K562 (cell line): ENCODE results near the gene NXF1. TPM values are rescaled to one million over a fixed set of nuclear protein-coding genes. Genes with fewer than 3 reads are reported as not detected.
A peak's percentile ranks its signal among the peaks of the same experiment; 100 is the strongest.

ENCODE experiments used
- ATAC-seq: fragments of 200-7000 bp; cut with Tn5 transposase; 3 replicates; pipeline ENCODE4 v1.9.1; 2020; ENCODE audit warnings: moderate library complexity
- BruUV-seq: library from RNA; stranded (reverse); fragments of 400-500 nt; replicated peaks from 2 replicates; lab custom pipeline; 2021; lab: Mats Ljungman, UMichigan
- CTCF ChIA-PET: fragments of 300-600 bp; formaldehyde crosslinking; extraction: SDS; loops from one replicate; lab custom pipeline; 2021; ENCODE audit warnings: low intra/inter-chr PET ratio; lab: Yijun Ruan, JAX
- POLR2A ChIA-PET: fragments of 300-600, 350-650 bp; sonication (Branson Sonifier 250); formaldehyde crosslinking; extraction: SDS; loops from one replicate; lab custom pipeline; 2021; ENCODE audit warnings: antibody characterized with exemption, inconsistent platforms; lab: Yijun Ruan, JAX
- DNase-seq, 4 experiments: peaks; one replicate each; pipeline versions ENCODE4 v3.0.0 to v3.0.0-alpha.2; 2011 to 2018; ENCODE audit warnings: low spot score in 3 of 4, mixed read lengths in 3 of 4; ENCODE audit errors: extremely low read depth in 1 of 4
- FAIRE-seq: peaks from 2 replicates; lab custom pipeline; 2011; peaks lifted over from hg19 to GRCh38; lab: Jason Lieb, UNC
- H2AFZ ChIP-seq: 2 replicates; pipeline ENCODE4 v1.6.0; 2011; ENCODE audit warnings: low read depth, low read length, control low read depth, inconsistent platforms
- H3K27ac ChIP-seq: fragments of 200-600 bp; 3 replicates; pipeline ENCODE4 v1.8.0; 2011; ENCODE audit warnings: low read depth, mild to moderate bottlenecking, control low read depth, inconsistent platforms, low read length, moderate library complexity, mixed read lengths; ENCODE audit errors: extremely low read depth
- H3K27me3 ChIP-seq, 2 experiments: fragments of 300-600 bp in 1 of 2; 2 replicates in 1 of 2; 3 replicates in 1 of 2; pipeline versions ENCODE4 v1.6.0 to v1.8.0; 2011; ENCODE audit warnings: inconsistent platforms in 2 of 2, low read length in 2 of 2, mild to moderate bottlenecking in 1 of 2, mixed read lengths in 1 of 2, moderate library complexity in 1 of 2; ENCODE audit not compliant: control insufficient read depth in 2 of 2, insufficient read depth in 2 of 2
- H3K36me3 ChIP-seq: fragments of 300-600 bp; 3 replicates; pipeline ENCODE4 v1.8.0; 2011; ENCODE audit warnings: mild to moderate bottlenecking, low read length, inconsistent platforms; ENCODE audit not compliant: control insufficient read depth, insufficient read depth
- H3K4me1 ChIP-seq, 2 experiments: fragments of 200-600 bp in 1 of 2; replicated peaks in 1 of 2; 2 replicates in 1 of 2; 3 replicates in 1 of 2; pipeline versions ENCODE4 v1.5.1 to v1.8.0; 2011; ENCODE audit warnings: inconsistent platforms in 2 of 2, low read length in 2 of 2, mild to moderate bottlenecking in 1 of 2, mixed read lengths in 1 of 2, moderate library complexity in 1 of 2; ENCODE audit not compliant: control insufficient read depth in 2 of 2, insufficient read depth in 2 of 2
- H3K4me2 ChIP-seq: 2 replicates; pipeline ENCODE4 v1.6.1; 2011; ENCODE audit warnings: low read length, control low read depth, inconsistent platforms, mixed read lengths; ENCODE audit not compliant: insufficient read depth
- H3K4me3 ChIP-seq: fragments of 200-600 bp; sonication (generic), shearing (Covaris generic); 2 replicates; pipeline ENCODE4 v1.5.1; 2016; ENCODE audit warnings: control low read depth, inconsistent platforms
- H3K79me2 ChIP-seq: fragments of 200-600 bp; 3 replicates; pipeline ENCODE4 v1.8.0; 2011; ENCODE audit warnings: low read length, inconsistent platforms; ENCODE audit not compliant: control insufficient read depth, insufficient read depth
- H3K9ac ChIP-seq, 2 experiments: 2 replicates each; pipeline versions ENCODE4 v1.6.0 to v1.6.1; 2011; ENCODE audit warnings: low read depth in 2 of 2, low read length in 2 of 2, control low read depth in 1 of 2, inconsistent platforms in 1 of 2, mild to moderate bottlenecking in 1 of 2, mixed read lengths in 1 of 2; ENCODE audit not compliant: insufficient read depth in 1 of 2
- H3K9me1 ChIP-seq: one replicate; pipeline ENCODE4 v1.6.0; 2011; ENCODE audit warnings: inconsistent platforms, mild to moderate bottlenecking, low read length, moderate library complexity; ENCODE audit not compliant: control insufficient read depth, insufficient read depth
- H3K9me3 ChIP-seq: replicated peaks from 2 replicates; pipeline ENCODE4 v1.5.1; 2011; ENCODE audit warnings: low read depth, low read length, inconsistent platforms; ENCODE audit not compliant: control insufficient read depth, insufficient read depth
- H4K20me1 ChIP-seq: replicated peaks from 2 replicates; pipeline ENCODE4 v1.6.1; 2011; ENCODE audit warnings: low read length, inconsistent platforms, mixed read lengths; ENCODE audit not compliant: control insufficient read depth, insufficient read depth
- EWSR1 ChIP-seq: fragments of 450-650 bp; IDR thresholded peaks from 2 replicates; pipeline ENCODE4 v1.6.1; 2018; ENCODE audit warnings: borderline replicate concordance, mild to moderate bottlenecking, low read depth, moderate library complexity; ENCODE audit not compliant: partially characterized antibody
- FOSL1 ChIP-seq: fragments of 200-800 bp; sonication (Bioruptor generic); conservative IDR thresholded peaks from 2 replicates; pipeline ENCODE4 v1.6.1; 2016; ENCODE audit warnings: missing genetic modification characterization, missing compliant biosample characterization
- MCM7 ChIP-seq, 2 experiments: fragments of 450-650 bp; IDR thresholded peaks; 2 replicates each; pipeline ENCODE4 v1.6.1; 2016 to 2018
- PML ChIP-seq: IDR thresholded peaks from 2 replicates; pipeline ENCODE4 v1.6.1; 2012; ENCODE audit warnings: low read length, inconsistent platforms
- POLR3G ChIP-seq: IDR thresholded peaks from 2 replicates; pipeline ENCODE4 v1.6.1; 2011; ENCODE audit not compliant: insufficient read length, insufficient replicate concordance; ENCODE audit errors: extremely low read depth
- PTRF ChIP-seq: fragments of 450-650 bp; IDR thresholded peaks from 2 replicates; pipeline ENCODE4 v1.6.1; 2016; ENCODE audit warnings: mild to moderate bottlenecking, missing genetic modification characterization, missing compliant biosample characterization
- RBM39 ChIP-seq: fragments of 200-400 bp; formaldehyde crosslinking; optimal IDR thresholded peaks from 2 replicates; pipeline ENCODE3; 2018; ENCODE audit warnings: low read depth, low read length
- SAP30 ChIP-seq: fragments of 200-600 bp; sonication (generic); IDR thresholded peaks from 2 replicates; pipeline ENCODE4 v1.6.1; 2012; ENCODE audit warnings: borderline replicate concordance, low read depth, mild to moderate bottlenecking, moderate library complexity, low read length, control low read depth, inconsistent platforms; ENCODE audit not compliant: insufficient read depth, poor library complexity, severe bottlenecking
- SIN3B ChIP-seq: fragments of 450-650 bp; IDR thresholded peaks from 2 replicates; pipeline ENCODE4 v1.6.1; 2017; ENCODE audit warnings: low read depth, mild to moderate bottlenecking, moderate library complexity
- SREBF2 ChIP-seq: sonication (generic); formaldehyde crosslinking; IDR thresholded peaks from 2 replicates; pipeline ENCODE4 v1.4.0; 2020; ENCODE audit warnings: mild to moderate bottlenecking, missing genetic modification reagents
- STAT5A ChIP-seq: IDR thresholded peaks from 2 replicates; pipeline ENCODE4 v1.6.1; 2012; ENCODE audit warnings: low read length, inconsistent platforms, borderline replicate concordance
- THRAP3 ChIP-seq: fragments of 450-650 bp; IDR thresholded peaks from 2 replicates; pipeline ENCODE4 v1.6.1; 2016; ENCODE audit warnings: mild to moderate bottlenecking, inconsistent platforms, borderline replicate concordance
- ZC3H11A ChIP-seq: IDR thresholded peaks from 2 replicates; pipeline ENCODE4 v1.6.1; 2012; ENCODE audit warnings: low read depth, low read length, improper control_type of control experiment
- ZKSCAN8 ChIP-seq: fragments of 200-800 bp; sonication (Bioruptor generic); IDR thresholded peaks from 2 replicates; pipeline ENCODE4 v1.6.1; 2016; ENCODE audit warnings: missing genetic modification characterization, missing compliant biosample characterization
- ZNF165 ChIP-seq: fragments of 250-450 bp; sonication (Bioruptor Pico); IDR thresholded peaks from 2 replicates; pipeline ENCODE4 v1.4.0; 2020; ENCODE audit warnings: borderline replicate concordance
- WGBS: fragments of 100-300 bp; shearing (Covaris generic); methylation state at CpG from one replicate; pipeline ENCODE4 v1.1.6; 2016; ENCODE audit warnings: low coverage, mixed read lengths; ENCODE audit not compliant: insufficient coverage; ENCODE audit errors: missing lambda C conversion rate; 5-methylcytosine and 5-hydroxymethylcytosine counted together
- in situ Hi-C: fragments of 300-500 bp; cut with MboI; formaldehyde crosslinking; loops from 4 replicates; pipeline ENCODE4 v1.15.0; 2018; ENCODE audit warnings: inconsistent platforms, mixed read lengths
- intact Hi-C: fragments of 100-400 bp; cut with micrococcal nuclease; formaldehyde crosslinking; loops from 2 replicates; pipeline ENCODE4 v1.14.2; 2022
- polyA plus RNA-seq, 8 experiments: library from polyadenylated mRNA; depleted of rRNA in 4 of 8; stranded (reverse) in 5 of 8; unstranded in 3 of 8; fragments of >200 nt; fragmentation: Nextera tagmentation in 2 of 8; fragmentation: Illumina TruSeq in 1 of 8; extraction: Ambion mirVana in 2 of 8; extraction: Trizol in 1 of 8; gene quantifications; 2 replicates each; pipeline versions ENCODE4 v1.2.1 to v1.2.3, GENCODE V29; 2011 to 2014; ENCODE audit warnings: inconsistent platforms in 1 of 8, missing spikeins in 1 of 8
- total RNA-seq, 7 experiments: library from RNA; depleted of rRNA in 6 of 7; stranded (reverse); fragments of >200 nt in 6 of 7; fragmentation: Illumina TruSeq in 2 of 7; extraction: Trizol in 2 of 7; gene quantifications; 2 replicates each; pipeline versions ENCODE4 v1.2.1 to v1.2.3, GENCODE V29; 2011 to 2021; ENCODE audit warnings: low replicate concordance in 1 of 7
- TF ChIP-seq, protein P1 (sequence below): fragments of 450-650 bp; IDR thresholded peaks from 2 replicates; pipeline ENCODE4 v1.6.1; 2018; ENCODE audit not compliant: partially characterized antibody
- TF ChIP-seq, protein P2 (sequence below): sonication (generic); formaldehyde crosslinking; IDR thresholded peaks from 2 replicates; pipeline ENCODE4 v1.8.1; 2023; ENCODE audit warnings: mild to moderate bottlenecking, missing genetic modification reagents

Gene NXF1
- total and polyA plus RNA-seq, 9 of the 15 experiments (the other 6 are each of a cell fraction or from before 2014, with no cell fraction given), result 18.1 to 98.3 (median 35.8) TPM

DNA sequence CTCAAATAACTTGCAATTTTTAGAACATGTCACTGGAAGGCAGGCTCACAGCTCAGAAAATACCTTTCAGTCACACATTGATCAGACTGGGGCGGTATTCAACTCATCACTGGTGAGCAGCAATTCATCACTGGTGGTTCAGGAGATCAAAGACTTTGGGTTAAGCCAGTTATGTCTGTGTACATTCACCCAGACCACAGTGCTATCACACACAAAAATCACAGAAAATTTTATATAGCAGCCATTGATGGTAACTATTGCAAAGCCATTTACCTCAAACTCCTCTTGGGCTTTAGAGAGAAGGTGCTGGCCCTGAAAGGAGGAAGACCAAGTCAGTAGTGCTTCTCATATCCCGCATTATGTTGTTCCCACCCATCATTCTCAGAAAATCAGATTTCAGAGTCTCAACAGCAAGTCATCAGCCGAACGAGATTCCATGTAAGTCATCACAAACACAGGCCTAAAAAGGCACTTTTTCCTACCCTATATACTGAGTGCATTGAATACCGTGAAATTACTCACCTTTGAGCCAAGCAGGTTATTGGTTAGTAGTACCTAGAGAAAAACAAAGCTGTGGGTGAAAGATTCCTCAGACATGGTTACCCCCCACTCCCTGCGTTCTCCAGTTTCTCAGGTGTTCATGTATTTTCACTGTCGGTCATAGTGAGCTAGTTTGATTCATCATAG is 48.2 kb upstream of the NXF1 start:
- FAIRE-seq (no peak), DNase-seq (peak in 1 of 4 experiments; percentile 14), ATAC-seq (no peak)
- Histone ChIP-seq H4K20me1 (peaks cover 44% of the 10 kb centered on the region), H3K4me2 (peak overlapping the region; percentile 99), H3K36me3 (peaks cover 50% of the 10 kb centered on the region), H3K9ac (peak overlapping the region; percentile 92 to 96), H2AFZ (no peak overlapping the region), H3K9me3 (no peaks in the 10 kb centered on the region), H3K27ac (peak overlapping the region; percentile 92), H3K4me1 (peaks cover 0 to 14% of the 10 kb centered on the region in 2 experiments; a peak in 2 of 5 replicates), H3K4me3 (peak overlapping the region; percentile 74), H3K9me1 (no peaks in the 10 kb centered on the region), H3K79me2 (peaks cover 70% of the 10 kb centered on the region), H3K27me3 (no peaks in the 10 kb centered on the region)
- in situ Hi-C loops, result loop anchor here (25.0 kb wide), 1 partner anchor 466 kb away; no protein-coding TSS in a partner anchor
- ChIA-PET POLR2A (interaction anchor here (0.6 to 10.0 kb wide), 21 partner anchors 8 to 117 kb away, joined by 3 to 403 read pairs (median 19); partner anchors contain the start of genes NXF1, SLC3A2, STX5 and TEX54), CTCF (no interaction called here)
- intact Hi-C loops, result no loop called here
- BruUV-seq, result no TSS peak
- 2% methylated on average over 7 of the region's 7 CpGs for WGBS
- TF ChIP-seq STAT5A, result no peak
- TF ChIP-seq SREBF2 (CRISPR knock-in tag), result no peak
- TF ChIP-seq PML, result no peak
- TF ChIP-seq MCM7 (IDR thresholded peaks at IDR 0.05), result no peak
- no peak for TF ChIP-seq POLR3G
- no peak for TF ChIP-seq SIN3B
- TF ChIP-seq SAP30, result no peak
- TF ChIP-seq THRAP3, result no peak
- TF ChIP-seq, protein P1, sequence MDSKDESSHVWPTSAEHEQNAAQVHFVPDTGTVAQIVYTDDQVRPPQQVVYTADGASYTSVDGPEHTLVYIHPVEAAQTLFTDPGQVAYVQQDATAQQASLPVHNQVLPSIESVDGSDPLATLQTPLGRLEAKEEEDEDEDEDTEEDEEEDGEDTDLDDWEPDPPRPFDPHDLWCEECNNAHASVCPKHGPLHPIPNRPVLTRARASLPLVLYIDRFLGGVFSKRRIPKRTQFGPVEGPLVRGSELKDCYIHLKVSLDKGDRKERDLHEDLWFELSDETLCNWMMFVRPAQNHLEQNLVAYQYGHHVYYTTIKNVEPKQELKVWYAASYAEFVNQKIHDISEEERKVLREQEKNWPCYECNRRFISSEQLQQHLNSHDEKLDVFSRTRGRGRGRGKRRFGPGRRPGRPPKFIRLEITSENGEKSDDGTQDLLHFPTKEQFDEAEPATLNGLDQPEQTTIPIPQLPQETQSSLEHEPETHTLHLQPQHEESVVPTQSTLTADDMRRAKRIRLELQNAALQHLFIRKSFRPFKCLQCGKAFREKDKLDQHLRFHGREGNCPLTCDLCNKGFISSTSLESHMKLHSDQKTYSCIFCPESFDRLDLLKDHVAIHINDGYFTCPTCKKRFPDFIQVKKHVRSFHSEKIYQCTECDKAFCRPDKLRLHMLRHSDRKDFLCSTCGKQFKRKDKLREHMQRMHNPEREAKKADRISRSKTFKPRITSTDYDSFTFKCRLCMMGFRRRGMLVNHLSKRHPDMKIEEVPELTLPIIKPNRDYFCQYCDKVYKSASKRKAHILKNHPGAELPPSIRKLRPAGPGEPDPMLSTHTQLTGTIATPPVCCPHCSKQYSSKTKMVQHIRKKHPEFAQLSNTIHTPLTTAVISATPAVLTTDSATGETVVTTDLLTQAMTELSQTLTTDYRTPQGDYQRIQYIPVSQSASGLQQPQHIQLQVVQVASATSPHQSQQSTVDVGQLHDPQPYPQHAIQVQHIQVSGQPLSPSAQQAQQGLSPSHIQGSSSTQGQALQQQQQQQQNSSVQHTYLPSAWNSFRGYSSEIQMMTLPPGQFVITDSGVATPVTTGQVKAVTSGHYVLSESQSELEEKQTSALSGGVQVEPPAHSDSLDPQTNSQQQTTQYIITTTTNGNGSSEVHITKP, result no peak
- TF ChIP-seq RBM39, result no peak
- TF ChIP-seq PTRF (tag), result no peak
- no peak for TF ChIP-seq FOSL1 (tag)
- no peak for TF ChIP-seq ZC3H11A
- no peak for TF ChIP-seq ZNF165 (CRISPR knock-in tag)
- no peak for TF ChIP-seq ZKSCAN8 (CRISPR knock-in tag)
- TF ChIP-seq, protein P2, sequence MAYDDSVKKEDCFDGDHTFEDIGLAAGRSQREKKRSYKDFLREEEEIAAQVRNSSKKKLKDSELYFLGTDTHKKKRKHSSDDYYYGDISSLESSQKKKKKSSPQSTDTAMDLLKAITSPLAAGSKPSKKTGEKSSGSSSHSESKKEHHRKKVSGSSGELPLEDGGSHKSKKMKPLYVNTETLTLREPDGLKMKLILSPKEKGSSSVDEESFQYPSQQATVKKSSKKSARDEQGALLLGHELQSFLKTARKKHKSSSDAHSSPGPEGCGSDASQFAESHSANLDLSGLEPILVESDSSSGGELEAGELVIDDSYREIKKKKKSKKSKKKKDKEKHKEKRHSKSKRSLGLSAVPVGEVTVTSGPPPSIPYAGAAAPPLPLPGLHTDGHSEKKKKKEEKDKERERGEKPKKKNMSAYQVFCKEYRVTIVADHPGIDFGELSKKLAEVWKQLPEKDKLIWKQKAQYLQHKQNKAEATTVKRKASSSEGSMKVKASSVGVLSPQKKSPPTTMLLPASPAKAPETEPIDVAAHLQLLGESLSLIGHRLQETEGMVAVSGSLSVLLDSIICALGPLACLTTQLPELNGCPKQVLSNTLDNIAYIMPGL (CRISPR knock-in tag), result 0 out of 2 replicates have a peak, but pooled peaks have one; percentile 34
- TF ChIP-seq EWSR1, result peak; percentile 8
